ENCODE measurements around the gene EIF4E2.

EIF4E2 gene

GRCh38 chr2:232549655-232550353, 685 bp upstream of the EIF4E2 start:
- peak overlapping the region; percentile 90 for H3K4me3 ChIP-seq (ENCODE audit: low read depth, low read length)
- TF ChIP-seq CTCF (IDR thresholded peaks at IDR 0.05; ENCODE audit: control insufficient read depth, extremely low read depth, insufficient read depth): no peak
- DNase-seq (ENCODE audit: low read depth): no peak

- TF ChIP-seq CTCF (IDR thresholded peaks at IDR 0.05; ENCODE audit: control insufficient read depth, extremely low read depth, insufficient read depth): no peak
- peak overlapping the region; percentile 90 for H3K4me3 ChIP-seq (ENCODE audit: low read depth, low read length)
- DNase-seq (ENCODE audit: low read depth): no peak
These were observed 755 bp downstream of the EIF4E2 start for GRCh38 chr2:232551250-232551638.

GRCh38 chr2:232551776-232552175, 1.3 kb downstream of the EIF4E2 start:
- peak overlapping the region; percentile 90 for H3K4me3 ChIP-seq (ENCODE audit: low read depth, low read length)
- no peak for DNase-seq (ENCODE audit: low read depth)
- no peak for TF ChIP-seq CTCF (IDR thresholded peaks at IDR 0.05; ENCODE audit: control insufficient read depth, extremely low read depth, insufficient read depth)

- TF ChIP-seq CTCF (IDR thresholded peaks at IDR 0.05; ENCODE audit: control insufficient read depth, extremely low read depth, insufficient read depth): no peak
- no peak for DNase-seq (ENCODE audit: low read depth)
- no peak overlapping the region for H3K4me3 ChIP-seq (ENCODE audit: low read depth, low read length)
These were observed 5.9 kb downstream of the EIF4E2 start for GRCh38 chr2:232556426-232556825.

- H3K4me3 ChIP-seq (ENCODE audit: low read depth, low read length): no peak overlapping the region
- no peak for TF ChIP-seq CTCF (IDR thresholded peaks at IDR 0.05; ENCODE audit: control insufficient read depth, extremely low read depth, insufficient read depth)
- no peak for DNase-seq (ENCODE audit: low read depth)
These were observed 12.1 kb downstream of the EIF4E2 start for GRCh38 chr2:232562515-232563151.

- TF ChIP-seq CTCF (IDR thresholded peaks at IDR 0.05; ENCODE audit: control insufficient read depth, extremely low read depth, insufficient read depth): no peak
These were observed 13.1 kb downstream of the EIF4E2 start for GRCh38 chr2:232563580-232563979.

More at GRCh38 chr2:232563580-232563979, 13.1 kb downstream of the EIF4E2 start:
- DNase-seq (ENCODE audit: low read depth): no peak
- H3K4me3 ChIP-seq (ENCODE audit: low read depth, low read length): no peak overlapping the region
